Limb (tissue), 2 donors: ENCODE measurements around the gene MED13.
"Not testable (repeated sequence)": the region's sequence is repeated elsewhere in the genome, so short reads cannot be mapped to it uniquely, and the experiment has no call there.

Experiments used
- DNase-seq, 2 donors: peaks; one replicate each; pipeline ENCODE4 v3.0.0-alpha.2; 2016; ENCODE audit errors: extremely low spot score in 2 of 2

Gene MED13

GRCh38 chr17:61915162-61915561 lies 149.9 kb downstream of the MED13 start:
- DNase-seq: not testable (repeated sequence)

DNA sequence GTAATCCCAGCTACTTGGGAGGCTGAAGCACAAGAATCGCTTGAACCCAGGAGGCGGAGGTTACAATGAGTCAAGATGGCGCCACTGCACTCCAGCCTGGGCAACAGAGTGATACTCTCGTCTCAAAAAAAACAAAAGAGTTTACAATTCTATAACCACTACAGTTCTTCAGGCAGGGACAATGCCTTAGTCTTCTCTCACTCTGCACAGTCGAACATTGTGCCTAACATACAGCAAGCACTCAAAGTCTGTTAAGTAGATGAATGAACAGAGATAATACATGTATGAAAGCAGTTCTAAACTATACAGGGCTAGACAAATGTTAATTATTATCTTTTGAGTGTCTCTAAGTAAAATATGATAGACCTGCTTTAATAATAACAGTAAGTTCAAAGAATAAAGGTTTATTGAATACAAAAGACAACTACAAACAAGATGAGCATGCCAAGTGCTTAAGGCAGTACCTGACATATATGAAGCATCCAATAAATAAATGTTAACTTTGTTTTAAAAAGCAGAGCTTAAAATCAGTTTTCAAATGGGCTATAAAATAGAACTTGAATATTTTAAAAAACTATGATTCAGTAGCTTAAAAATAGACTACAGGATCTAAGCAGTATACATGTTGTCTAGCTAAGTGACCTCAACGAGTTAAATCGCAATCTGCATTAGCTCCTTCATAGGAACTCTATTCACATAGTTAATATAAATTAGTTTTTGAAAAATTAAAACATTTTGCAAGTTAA lies 156.6 kb downstream of the MED13 start:
- DNase-seq: no peak

- DNase-seq: no peak
These were observed 157.7 kb downstream of the MED13 start for GRCh38 chr17:61907361-61907760.

DNA sequence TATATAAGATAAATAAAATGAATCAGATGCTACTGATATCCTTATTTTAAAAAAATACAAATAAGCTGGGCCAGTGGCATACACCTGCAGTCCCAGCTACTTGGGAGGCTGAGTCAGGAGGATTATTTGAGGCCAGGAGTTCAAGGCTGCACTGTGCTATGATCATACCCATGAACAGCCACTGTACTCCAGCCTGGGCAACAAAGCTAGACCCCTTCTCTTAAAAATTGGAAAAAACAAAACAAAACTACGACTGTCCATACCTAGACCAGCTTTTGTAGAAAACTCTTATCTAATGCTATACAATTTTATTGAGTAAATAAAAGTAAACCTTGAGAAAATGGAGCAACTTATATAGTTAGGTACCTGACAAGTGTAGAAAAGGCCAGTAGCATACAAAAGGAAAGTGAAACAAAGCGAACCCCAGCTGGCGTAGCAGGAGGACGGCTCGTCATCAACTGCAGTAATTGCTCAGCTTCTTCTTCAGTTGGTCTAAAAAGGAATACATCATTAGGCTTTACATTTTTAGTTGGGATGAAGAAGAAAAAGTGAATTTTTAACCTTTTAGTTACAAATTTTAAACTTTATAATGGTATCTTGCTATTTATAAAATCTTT lies 160.9 kb downstream of the MED13 start:
- no peak for DNase-seq

GRCh38 chr17:61903251-61903650 lies 161.8 kb downstream of the MED13 start:
- no peak for DNase-seq

GRCh38 chr17:61897548-61898180 lies 167.4 kb downstream of the MED13 start:
- no peak for DNase-seq

GRCh38 chr17:61895391-61895790 lies 169.7 kb downstream of the MED13 start:
- DNase-seq: no peak

DNA sequence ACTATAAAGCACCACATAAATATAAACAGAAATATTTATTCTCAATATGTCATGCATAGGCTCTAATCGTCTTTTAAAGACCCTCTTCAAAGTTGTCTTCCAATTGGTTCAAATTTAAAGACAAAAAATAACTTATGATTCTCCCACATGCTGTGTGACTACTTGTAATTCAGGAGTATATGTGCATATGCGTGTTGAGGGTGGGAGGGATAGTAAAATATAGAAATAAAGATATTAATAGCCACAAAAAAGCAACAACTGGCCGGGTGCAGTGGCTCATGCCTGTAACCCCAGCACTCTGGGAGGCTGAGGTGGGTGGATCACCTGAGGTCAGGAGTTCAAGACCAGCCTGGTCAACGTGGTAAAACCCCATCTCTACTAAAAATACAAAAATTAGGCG lies 170.8 kb downstream of the MED13 start:
- not testable (repeated sequence) for DNase-seq
